GM21381 (cell line): Measurements from ENCODE around the gene CHAF1B.
"Not testable (repeated sequence)": the region's sequence is repeated elsewhere in the genome, so short reads cannot be mapped to it uniquely, and the experiment has no call there.

ENCODE experiments used
- ATAC-seq: cut with Tn5 transposase; IDR thresholded peaks from one replicate; pipeline ENCODE4 v1.9.1; 2021; ENCODE audit warnings: mild to moderate bottlenecking, moderate library complexity; ENCODE audit not compliant: unreplicated experiment

Gene CHAF1B

GRCh38 chr21:36385233-36386030, at the start of gene CHAF1B:
TSS of gene CHAF1B (plus strand) at chr21:36385392. CDS start at chr21:36386137, 745 bp downstream.
- peak; percentile 89 for ATAC-seq

GRCh38 chr21:36337099-36337509, 48.1 kb upstream of the CHAF1B start:
- ATAC-seq = no peak

- no peak for ATAC-seq
Measured at GRCh38 chr21:36338975-36339374, 46.2 kb upstream of the CHAF1B start.

- ATAC-seq = not testable (repeated sequence)
Measured at GRCh38 chr21:36342581-36342980, 42.6 kb upstream of the CHAF1B start.

- ATAC-seq = no peak
Measured at GRCh38 chr21:36344931-36345330, 40.3 kb upstream of the CHAF1B start.

- ATAC-seq = no peak
Measured at GRCh38 chr21:36347278-36347961, 37.8 kb upstream of the CHAF1B start.

GRCh38 chr21:36347962-36348328, 37.2 kb upstream of the CHAF1B start:
- no peak for ATAC-seq

- ATAC-seq = no peak
Measured at GRCh38 chr21:36349315-36349714, 35.9 kb upstream of the CHAF1B start.

- ATAC-seq = no peak
Measured at GRCh38 chr21:36350282-36350910, 34.8 kb upstream of the CHAF1B start.

GRCh38 chr21:36354918-36355680, 30.1 kb upstream of the CHAF1B start:
- no peak for ATAC-seq

GRCh38 chr21:36355868-36356267, 29.3 kb upstream of the CHAF1B start:
- ATAC-seq = no peak

GRCh38 chr21:36359185-36359584, 26.0 kb upstream of the CHAF1B start:
- ATAC-seq = no peak

- no peak for ATAC-seq
Measured at GRCh38 chr21:36369064-36369685, 16.0 kb upstream of the CHAF1B start.

GRCh38 chr21:36375994-36376393, 9.2 kb upstream of the CHAF1B start:
- no peak for ATAC-seq

GRCh38 chr21:36377391-36377842, 7.8 kb upstream of the CHAF1B start:
- ATAC-seq = no peak

- no peak for ATAC-seq
Measured at GRCh38 chr21:36379251-36379650, 5.9 kb upstream of the CHAF1B start.

- no peak for ATAC-seq
Measured at GRCh38 chr21:36381841-36382589, 3.2 kb upstream of the CHAF1B start.

- ATAC-seq = not testable (repeated sequence)
Measured at GRCh38 chr21:36382722-36383121, 2.5 kb upstream of the CHAF1B start.

- ATAC-seq = peak; percentile 9
Measured at GRCh38 chr21:36384885-36385232, 333 bp upstream of the CHAF1B start.
